GM19351 (cell line): ENCODE measurements around the gene TRAPPC8.
"Not testable (repeated sequence)": the region's sequence is repeated elsewhere in the genome, so short reads cannot be mapped to it uniquely, and the experiment has no call there.

ENCODE experiments used
- ATAC-seq: cut with Tn5 transposase; IDR thresholded peaks from one replicate; pipeline ENCODE4 v1.9.1; 2021; ENCODE audit warnings: mild to moderate bottlenecking, moderate library complexity; ENCODE audit not compliant: unreplicated experiment

Gene TRAPPC8, protein sequence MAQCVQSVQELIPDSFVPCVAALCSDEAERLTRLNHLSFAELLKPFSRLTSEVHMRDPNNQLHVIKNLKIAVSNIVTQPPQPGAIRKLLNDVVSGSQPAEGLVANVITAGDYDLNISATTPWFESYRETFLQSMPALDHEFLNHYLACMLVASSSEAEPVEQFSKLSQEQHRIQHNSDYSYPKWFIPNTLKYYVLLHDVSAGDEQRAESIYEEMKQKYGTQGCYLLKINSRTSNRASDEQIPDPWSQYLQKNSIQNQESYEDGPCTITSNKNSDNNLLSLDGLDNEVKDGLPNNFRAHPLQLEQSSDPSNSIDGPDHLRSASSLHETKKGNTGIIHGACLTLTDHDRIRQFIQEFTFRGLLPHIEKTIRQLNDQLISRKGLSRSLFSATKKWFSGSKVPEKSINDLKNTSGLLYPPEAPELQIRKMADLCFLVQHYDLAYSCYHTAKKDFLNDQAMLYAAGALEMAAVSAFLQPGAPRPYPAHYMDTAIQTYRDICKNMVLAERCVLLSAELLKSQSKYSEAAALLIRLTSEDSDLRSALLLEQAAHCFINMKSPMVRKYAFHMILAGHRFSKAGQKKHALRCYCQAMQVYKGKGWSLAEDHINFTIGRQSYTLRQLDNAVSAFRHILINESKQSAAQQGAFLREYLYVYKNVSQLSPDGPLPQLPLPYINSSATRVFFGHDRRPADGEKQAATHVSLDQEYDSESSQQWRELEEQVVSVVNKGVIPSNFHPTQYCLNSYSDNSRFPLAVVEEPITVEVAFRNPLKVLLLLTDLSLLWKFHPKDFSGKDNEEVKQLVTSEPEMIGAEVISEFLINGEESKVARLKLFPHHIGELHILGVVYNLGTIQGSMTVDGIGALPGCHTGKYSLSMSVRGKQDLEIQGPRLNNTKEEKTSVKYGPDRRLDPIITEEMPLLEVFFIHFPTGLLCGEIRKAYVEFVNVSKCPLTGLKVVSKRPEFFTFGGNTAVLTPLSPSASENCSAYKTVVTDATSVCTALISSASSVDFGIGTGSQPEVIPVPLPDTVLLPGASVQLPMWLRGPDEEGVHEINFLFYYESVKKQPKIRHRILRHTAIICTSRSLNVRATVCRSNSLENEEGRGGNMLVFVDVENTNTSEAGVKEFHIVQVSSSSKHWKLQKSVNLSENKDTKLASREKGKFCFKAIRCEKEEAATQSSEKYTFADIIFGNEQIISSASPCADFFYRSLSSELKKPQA (N-terminal part only)

DNA sequence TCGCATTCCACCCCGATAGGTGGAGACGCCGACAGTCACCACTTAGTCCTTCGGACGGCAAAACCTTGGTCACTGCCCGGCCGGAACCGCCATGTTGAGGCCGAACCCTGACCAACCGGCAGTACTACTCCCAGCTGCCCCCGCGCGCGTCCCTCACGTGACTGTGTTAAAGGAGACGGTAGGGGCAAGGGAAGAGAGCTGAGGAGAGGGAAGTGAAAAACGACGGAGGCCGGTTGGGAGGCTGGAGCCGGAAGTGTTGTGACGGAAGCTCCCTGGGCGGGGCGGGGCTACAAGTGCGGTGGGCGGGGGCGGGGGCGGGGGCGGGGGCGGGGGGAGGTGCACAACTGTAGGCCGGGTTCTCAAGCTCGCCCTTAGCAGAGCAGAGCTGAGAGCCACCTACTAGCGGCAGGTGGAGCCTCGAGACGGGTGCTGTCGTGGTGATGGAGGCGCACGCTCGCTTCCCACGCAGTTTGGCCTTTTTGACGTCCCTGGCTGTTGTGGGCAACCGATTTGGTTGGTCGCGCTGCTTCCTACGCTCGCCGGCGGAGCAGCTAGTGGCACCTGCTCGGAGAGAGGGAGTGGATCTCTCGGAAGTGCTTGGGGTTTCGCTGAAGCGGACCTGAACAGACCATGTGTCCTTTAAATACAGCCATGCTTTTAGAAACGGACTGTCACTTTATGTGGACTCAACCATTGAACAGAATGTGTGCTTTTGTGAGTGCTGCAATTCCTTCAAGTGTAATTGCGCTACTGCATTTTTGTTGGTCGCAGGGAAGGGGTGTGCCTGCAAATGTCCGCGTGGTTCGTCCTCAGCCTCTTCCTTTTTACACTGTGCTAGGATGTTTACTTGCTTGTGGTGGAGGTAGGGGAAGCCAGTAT is at the start of gene TRAPPC8:
TRAPPC8 (minus strand) TSS at position 130 of the 879 bp plus-strand sequence. CDS start 364 bp downstream, outside the sequence.
- peak; percentile 80 for ATAC-seq

- ATAC-seq, result peak; percentile 100
Measured at GRCh38 chr18:31990823-31991222, 47.9 kb upstream of the TRAPPC8 start.

DNA sequence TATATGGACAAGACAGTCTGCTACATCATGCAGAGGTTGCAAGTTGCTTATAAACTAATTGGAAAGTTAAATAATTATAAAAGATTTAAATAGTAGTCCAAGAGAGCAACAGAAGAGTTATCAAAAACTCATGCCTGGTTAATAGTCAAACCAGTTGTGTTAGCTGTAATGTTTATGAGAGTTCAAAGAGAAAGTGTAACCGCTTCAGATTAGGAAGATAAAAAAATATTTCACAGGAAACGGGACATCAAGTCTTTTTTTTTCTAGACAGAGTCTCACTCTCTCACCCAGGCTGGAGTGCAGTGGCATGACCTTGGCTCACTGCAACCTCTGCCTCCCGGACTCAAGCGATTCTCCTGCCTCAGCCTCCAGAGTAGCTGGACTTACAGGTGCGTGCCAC is 41.0 kb upstream of the TRAPPC8 start:
- no peak for ATAC-seq

GRCh38 chr18:31983020-31983419 is 40.1 kb upstream of the TRAPPC8 start:
- ATAC-seq, result no peak

DNA sequence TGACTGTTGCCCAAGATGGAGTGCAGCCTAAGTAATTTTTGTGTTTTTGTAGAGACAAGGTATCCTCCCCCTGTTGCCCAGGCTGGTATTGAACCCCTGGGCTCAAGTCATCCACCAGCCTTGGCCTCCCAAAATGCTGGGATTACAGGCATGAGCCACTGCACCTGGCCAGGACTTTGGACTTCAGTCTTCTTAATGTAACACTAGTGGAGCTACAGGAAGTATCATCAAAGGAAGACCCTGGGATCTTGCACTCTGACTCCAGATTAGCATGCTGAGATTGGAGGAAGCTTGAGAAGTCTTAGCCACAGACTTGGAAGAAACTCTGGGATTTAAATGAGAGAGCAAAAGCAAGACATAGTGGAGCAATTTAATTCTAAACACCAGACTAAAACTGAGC is 37.9 kb upstream of the TRAPPC8 start:
- ATAC-seq, result no peak

- ATAC-seq, result no peak
Measured at GRCh38 chr18:31979714-31980113, 36.8 kb upstream of the TRAPPC8 start.

- ATAC-seq, result no peak
Measured at GRCh38 chr18:31978616-31979015, 35.7 kb upstream of the TRAPPC8 start.

GRCh38 chr18:31977270-31977872 is 34.4 kb upstream of the TRAPPC8 start:
- no peak for ATAC-seq

GRCh38 chr18:31976242-31976641 is 33.3 kb upstream of the TRAPPC8 start:
- ATAC-seq, result no peak

DNA sequence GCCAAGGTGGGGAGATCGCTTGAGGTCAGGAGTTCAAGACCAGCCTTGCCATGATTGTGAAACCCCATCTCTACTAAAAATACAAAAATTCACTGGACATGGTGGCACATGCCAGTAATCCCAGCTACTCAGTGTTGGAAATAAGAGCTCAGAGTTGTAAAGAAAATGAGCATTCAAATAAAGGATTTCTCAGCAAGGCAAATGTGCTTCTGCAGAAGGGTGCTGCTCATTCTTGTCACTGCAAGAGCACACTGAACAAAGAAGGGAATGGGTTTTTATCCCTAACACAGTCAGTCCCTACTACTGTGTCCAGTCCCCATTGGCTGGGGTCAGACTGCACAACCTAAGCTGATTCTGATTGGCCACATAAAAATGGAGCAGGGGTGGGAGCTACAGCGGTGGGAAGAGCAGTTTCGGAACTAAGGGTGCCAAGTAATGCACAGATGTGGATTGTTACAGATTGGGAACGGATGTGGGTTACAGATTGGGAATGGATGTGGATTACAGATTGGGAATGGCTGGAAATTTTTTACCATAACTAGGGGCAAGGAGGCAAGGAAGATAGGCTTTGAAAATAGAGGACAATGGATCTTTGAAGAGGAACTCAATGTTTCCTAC is 31.1 kb upstream of the TRAPPC8 start:
- ATAC-seq, result no peak

DNA sequence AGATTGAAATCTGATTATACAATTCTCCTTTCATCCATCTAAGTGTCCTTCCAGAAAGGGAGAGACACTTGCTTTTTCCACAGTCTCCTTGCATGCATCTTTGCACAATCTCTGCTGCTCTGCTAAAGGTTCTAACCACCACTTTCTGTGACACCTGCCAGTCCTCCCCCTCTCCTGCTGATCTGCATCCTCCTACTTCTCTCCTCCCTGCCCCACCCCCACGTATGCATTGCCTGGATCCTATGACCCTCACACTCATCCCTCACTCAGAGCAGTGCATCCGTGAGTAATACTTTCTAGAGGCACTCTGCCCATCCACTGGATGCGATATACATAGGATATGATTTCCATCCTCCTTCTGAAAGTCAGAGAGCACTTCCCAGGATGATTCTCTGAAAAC is 27.7 kb upstream of the TRAPPC8 start:
- no peak for ATAC-seq

GRCh38 chr18:31965316-31965970 is 22.5 kb upstream of the TRAPPC8 start:
- ATAC-seq, result no peak

DNA sequence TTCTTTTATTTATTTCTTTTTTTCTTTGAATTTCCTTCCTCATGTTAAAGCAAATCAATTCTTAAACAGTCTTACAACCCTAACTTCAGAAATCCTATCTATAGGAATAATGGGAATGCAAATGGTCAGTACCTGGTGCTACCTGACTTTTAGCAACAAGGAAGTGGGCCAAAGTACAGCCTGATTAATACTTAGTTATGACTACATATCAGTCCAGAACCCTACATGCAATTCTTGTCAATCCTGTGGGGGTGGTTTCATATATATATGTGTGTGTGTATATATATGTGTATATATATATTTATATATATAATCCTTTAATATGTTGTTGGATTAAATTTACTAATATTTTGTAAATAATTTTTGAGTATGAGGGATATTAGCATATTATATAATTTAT is 14.8 kb upstream of the TRAPPC8 start:
- ATAC-seq, result no peak

GRCh38 chr18:31954349-31954748 is 11.4 kb upstream of the TRAPPC8 start:
- ATAC-seq, result no peak

DNA sequence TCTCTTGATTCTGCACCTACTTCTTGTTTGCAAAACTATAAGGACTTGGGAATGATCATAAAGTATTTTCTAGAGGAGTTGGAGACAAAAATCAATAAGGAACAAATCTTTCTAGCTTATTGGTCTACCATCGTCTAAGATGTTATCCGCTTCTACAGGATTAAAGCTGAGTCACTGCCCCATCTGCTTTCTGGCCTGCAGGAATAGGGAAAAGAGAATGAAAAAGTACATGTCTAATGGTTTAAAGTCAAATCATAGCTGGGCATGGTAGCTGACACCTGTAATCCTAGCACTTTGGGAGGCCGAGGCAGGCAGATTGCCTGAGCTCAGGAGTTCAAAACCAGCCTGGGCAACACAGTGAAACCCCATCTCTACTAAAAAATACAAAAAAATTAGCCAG is 10.8 kb upstream of the TRAPPC8 start:
- ATAC-seq, result not testable (repeated sequence)

DNA sequence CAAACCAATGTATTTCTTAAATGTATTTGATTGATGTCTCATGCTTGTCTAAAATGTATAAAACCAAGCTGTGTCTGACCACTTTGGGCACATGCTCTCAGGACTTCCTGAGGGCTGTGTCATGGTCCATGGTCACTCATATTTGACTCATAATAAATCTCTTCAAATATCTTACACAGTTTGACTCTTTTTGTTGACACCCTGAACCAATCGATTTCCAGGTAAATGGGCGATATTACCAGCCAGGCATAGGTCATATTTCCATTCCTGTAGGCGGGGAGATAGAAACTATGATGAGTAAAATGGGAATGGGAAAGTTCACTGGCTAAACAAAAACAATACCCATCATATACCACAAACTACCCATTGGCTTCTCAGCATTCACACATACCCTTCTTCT is 9.3 kb upstream of the TRAPPC8 start:
- ATAC-seq, result no peak

DNA sequence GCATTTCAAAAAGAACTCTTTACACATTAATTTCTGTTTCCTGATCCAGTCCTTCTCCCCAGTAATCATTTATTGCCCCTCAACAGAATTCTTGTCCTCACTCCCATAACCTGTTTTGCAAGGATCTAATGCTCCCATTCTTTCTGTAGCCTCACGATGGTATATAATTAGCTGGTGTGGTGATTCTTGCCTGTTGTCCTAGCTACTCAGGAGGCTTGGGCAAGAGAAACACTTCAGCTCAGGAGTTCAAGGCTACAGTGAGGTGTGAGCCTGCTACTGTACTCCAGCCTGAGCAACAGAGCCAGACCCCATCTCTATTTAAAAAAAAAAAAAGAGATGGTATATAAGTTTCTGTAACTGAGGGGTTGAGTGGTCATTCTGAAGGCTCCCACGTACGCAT is 7.7 kb upstream of the TRAPPC8 start:
- no peak for ATAC-seq

GRCh38 chr18:31948349-31948748 is 5.4 kb upstream of the TRAPPC8 start:
- ATAC-seq, result not testable (repeated sequence)
